ENCODE results near the gene MKNK1.

MKNK1 gene

GRCh38 chr1:46595127-46595526 is 8.9 kb downstream of the MKNK1 start:
- DNase-seq, result no peak

- DNase-seq, result no peak
These were observed 10.0 kb downstream of the MKNK1 start for GRCh38 chr1:46594063-46594462.

GRCh38 chr1:46592823-46593222 is 11.2 kb downstream of the MKNK1 start:
- no peak for DNase-seq

GRCh38 chr1:46589529-46589928 is 14.5 kb downstream of the MKNK1 start:
- no peak for DNase-seq

- no peak for DNase-seq
These were observed 17.0 kb downstream of the MKNK1 start for GRCh38 chr1:46587069-46587468.

GRCh38 chr1:46585312-46585938 is 18.6 kb downstream of the MKNK1 start:
- no peak for DNase-seq

GRCh38 chr1:46583494-46583893 is 20.6 kb downstream of the MKNK1 start:
- DNase-seq, result no peak

- DNase-seq, result no peak
These were observed 21.1 kb downstream of the MKNK1 start for GRCh38 chr1:46582972-46583371.

- no peak for DNase-seq
These were observed 22.2 kb downstream of the MKNK1 start for GRCh38 chr1:46581681-46582455.

- no peak for DNase-seq
These were observed 23.7 kb downstream of the MKNK1 start for GRCh38 chr1:46580140-46580903.

GRCh38 chr1:46577671-46578070 is 26.4 kb downstream of the MKNK1 start:
- DNase-seq, result no peak

- no peak for DNase-seq
These were observed 27.5 kb downstream of the MKNK1 start for GRCh38 chr1:46576596-46576995.

- no peak for DNase-seq
These were observed 28.3 kb downstream of the MKNK1 start for GRCh38 chr1:46575778-46576177.

GRCh38 chr1:46575300-46575699 is 28.8 kb downstream of the MKNK1 start:
- DNase-seq, result no peak

- DNase-seq, result no peak
These were observed 32.3 kb downstream of the MKNK1 start for GRCh38 chr1:46571691-46572225.

- no peak for DNase-seq
These were observed 34.0 kb downstream of the MKNK1 start for GRCh38 chr1:46569884-46570725.

GRCh38 chr1:46569116-46569515 is 35.0 kb downstream of the MKNK1 start:
- DNase-seq, result no peak

- no peak for DNase-seq
These were observed 35.6 kb downstream of the MKNK1 start for GRCh38 chr1:46568461-46568891.

GRCh38 chr1:46563341-46563740 is 40.7 kb downstream of the MKNK1 start:
- no peak for DNase-seq

GRCh38 chr1:46562498-46562897 is 41.6 kb downstream of the MKNK1 start:
- DNase-seq, result no peak

GRCh38 chr1:46558966-46559365 is 45.1 kb downstream of the MKNK1 start:
- DNase-seq, result no peak

- DNase-seq, result no peak
These were observed 45.7 kb downstream of the MKNK1 start for GRCh38 chr1:46558141-46558963.
